Liver (tissue), 9 donors: ENCODE data around the gene PRR5L. TPM values are rescaled to one million over a fixed set of nuclear protein-coding genes. Genes with fewer than 3 reads are reported as not detected.

Experiments used
- DNase-seq: peaks from one replicate; pipeline ENCODE4 v3.0.0-alpha.2; 2017; ENCODE audit warnings: low spot score
- H3K27ac ChIP-seq, 2 donors: one replicate each; pipeline ENCODE4 v1.7.0; 2013; ENCODE audit warnings: inconsistent platforms in 2 of 2, low read length in 2 of 2, control low read depth in 1 of 2, low read depth in 1 of 2, mild to moderate bottlenecking in 1 of 2
- H3K27me3 ChIP-seq, 4 donors: one replicate each; pipeline versions ENCODE4 v1.6.1 to v1.7.0; 2013; ENCODE audit warnings: low read length in 3 of 4, inconsistent platforms in 1 of 4, mild to moderate bottlenecking in 1 of 4, moderate library complexity in 1 of 4; ENCODE audit not compliant: control insufficient read depth in 4 of 4, insufficient read depth in 4 of 4
- H3K36me3 ChIP-seq, 4 donors: one replicate each; pipeline versions ENCODE4 v1.6.1 to v1.7.0; 2013; ENCODE audit warnings: low read length in 3 of 4, mild to moderate bottlenecking in 3 of 4, low read depth in 1 of 4, moderate library complexity in 1 of 4; ENCODE audit not compliant: control insufficient read depth in 4 of 4, insufficient read depth in 3 of 4
- H3K4me1 ChIP-seq, 4 donors: one replicate each; pipeline versions ENCODE4 v1.6.1 to v1.7.0; 2013; ENCODE audit warnings: low read length in 3 of 4, mild to moderate bottlenecking in 3 of 4, moderate library complexity in 1 of 4; ENCODE audit not compliant: control insufficient read depth in 4 of 4, insufficient read depth in 4 of 4
- H3K4me3 ChIP-seq, 3 donors: one replicate each; pipeline versions ENCODE4 v1.6.1 to v1.7.0; 2013; ENCODE audit warnings: low read length in 3 of 3, control low read depth in 1 of 3, low read depth in 1 of 3, mild to moderate bottlenecking in 1 of 3
- H3K9ac ChIP-seq, 2 donors: one replicate each; pipeline ENCODE4 v1.7.0; 2013; ENCODE audit warnings: low read length in 2 of 2, mild to moderate bottlenecking in 2 of 2, moderate library complexity in 2 of 2, control low read depth in 1 of 2, low read depth in 1 of 2
- H3K9me3 ChIP-seq, 4 donors: one replicate each; pipeline versions ENCODE4 v1.6.1 to v1.7.0; 2013; ENCODE audit warnings: low read length in 3 of 4; ENCODE audit not compliant: control insufficient read depth in 4 of 4
- EGR1 ChIP-seq, 2 donors: IDR thresholded peaks; 2 replicates each; pipeline ENCODE4 v1.6.1; 2016 to 2018; ENCODE audit warnings: antibody characterized with exemption in 2 of 2, low read depth in 2 of 2
- FOXA1 ChIP-seq: IDR thresholded peaks from 2 replicates; pipeline ENCODE4 v1.6.1; 2016; ENCODE audit warnings: antibody characterized with exemption
- FOXA2 ChIP-seq: IDR thresholded peaks from 2 replicates; pipeline ENCODE4 v1.6.1; 2016; ENCODE audit warnings: antibody characterized with exemption
- GABPA ChIP-seq, 2 donors: IDR thresholded peaks in 1 of 2; conservative IDR thresholded peaks in 1 of 2; 2 replicates each; pipeline ENCODE4 v1.6.1; 2016; ENCODE audit warnings: antibody characterized with exemption in 2 of 2, mild to moderate bottlenecking in 1 of 2, moderate library complexity in 1 of 2
- HNF4A ChIP-seq, 2 donors: conservative IDR thresholded peaks; 2 replicates each; pipeline ENCODE4 v1.6.1; 2016; ENCODE audit warnings: antibody characterized with exemption in 2 of 2, mild to moderate bottlenecking in 2 of 2
- HNF4G ChIP-seq: IDR thresholded peaks from 2 replicates; pipeline ENCODE4 v1.6.1; 2016; ENCODE audit warnings: antibody characterized with exemption
- JUND ChIP-seq, 2 donors: IDR thresholded peaks; 2 replicates each; pipeline ENCODE4 v1.6.1; 2016; ENCODE audit warnings: antibody characterized with exemption in 2 of 2
- NR2F2 ChIP-seq: IDR thresholded peaks from 2 replicates; pipeline ENCODE4 v1.6.1; 2016; ENCODE audit warnings: antibody characterized with exemption
- RAD21 ChIP-seq, 2 donors: IDR thresholded peaks; 2 replicates each; pipeline ENCODE4 v1.6.1; 2016; ENCODE audit warnings: antibody characterized with exemption in 2 of 2, mild to moderate bottlenecking in 2 of 2
- RXRA ChIP-seq, 2 donors: IDR thresholded peaks; 2 replicates each; pipeline ENCODE4 v1.6.1; 2017 to 2018; ENCODE audit warnings: antibody characterized with exemption in 2 of 2, mild to moderate bottlenecking in 1 of 2
- SP1 ChIP-seq: IDR thresholded peaks from 2 replicates; pipeline ENCODE4 v1.6.1; 2018; ENCODE audit warnings: antibody characterized with exemption, mild to moderate bottlenecking
- TAF1 ChIP-seq: conservative IDR thresholded peaks from 2 replicates; pipeline ENCODE4 v1.6.1; 2016; ENCODE audit warnings: antibody characterized with exemption, mild to moderate bottlenecking
- YY1 ChIP-seq: IDR thresholded peaks from 2 replicates; pipeline ENCODE4 v1.6.1; 2016; ENCODE audit warnings: antibody characterized with exemption, mild to moderate bottlenecking
- WGBS: extraction: QIAGEN DNeasy Blood & Tissue Kit; methylation state at CpG from one replicate; pipeline ENCODE4 v1.1.7; 2013; 5-methylcytosine and 5-hydroxymethylcytosine counted together
- polyA plus RNA-seq, 2 donors: library from polyadenylated mRNA; stranded (reverse) in 1 of 2; unstranded in 1 of 2; fragments of 200-250 nt in 1 of 2; fragments of >200 nt in 1 of 2; fragmentation: Nextera tagmentation in 1 of 2; extraction: Ambion mirVana in 1 of 2; gene quantifications; one replicate each; pipeline versions ENCODE4 v1.2.1 to v1.2.3, GENCODE V29; 2013 to 2015
- total RNA-seq, 2 donors: library from RNA; depleted of rRNA; stranded (reverse); fragments of >200 nt; gene quantifications; one replicate each; pipeline ENCODE4 v1.2.3, GENCODE V29; 2014
- TF ChIP-seq, protein P1 (sequence below): IDR thresholded peaks from 2 replicates; pipeline ENCODE4 v1.6.1; 2016; ENCODE audit warnings: antibody characterized with exemption
- TF ChIP-seq, protein P2 (sequence below): IDR thresholded peaks from 2 replicates; pipeline ENCODE4 v1.6.1; 2016; ENCODE audit warnings: antibody characterized with exemption, mild to moderate bottlenecking
- TF ChIP-seq, protein P3 (sequence below): IDR thresholded peaks from 2 replicates; pipeline ENCODE4 v1.6.1; 2016; ENCODE audit warnings: antibody characterized with exemption
- TF ChIP-seq, protein P4 (sequence below): IDR thresholded peaks from 2 replicates; pipeline ENCODE4 v1.6.1; 2016; ENCODE audit warnings: antibody characterized with exemption
- TF ChIP-seq, protein P5 (sequence below): fragments of 150-350 bp; IDR thresholded peaks from 2 replicates; pipeline ENCODE4 v1.5.1; 2017; ENCODE audit warnings: improper control_type of control experiment, low read depth, low read length; ENCODE audit not compliant: missing input control
- donor health status: healthy.
- donor health status: healthy.
- donor health status: healthy.
- donor health status: healthy.
- donor health status: healthy.

PRR5L gene
- total and polyA plus RNA-seq, 4 donors = 1.2 to 8.5 (median 4.5) TPM

DNA sequence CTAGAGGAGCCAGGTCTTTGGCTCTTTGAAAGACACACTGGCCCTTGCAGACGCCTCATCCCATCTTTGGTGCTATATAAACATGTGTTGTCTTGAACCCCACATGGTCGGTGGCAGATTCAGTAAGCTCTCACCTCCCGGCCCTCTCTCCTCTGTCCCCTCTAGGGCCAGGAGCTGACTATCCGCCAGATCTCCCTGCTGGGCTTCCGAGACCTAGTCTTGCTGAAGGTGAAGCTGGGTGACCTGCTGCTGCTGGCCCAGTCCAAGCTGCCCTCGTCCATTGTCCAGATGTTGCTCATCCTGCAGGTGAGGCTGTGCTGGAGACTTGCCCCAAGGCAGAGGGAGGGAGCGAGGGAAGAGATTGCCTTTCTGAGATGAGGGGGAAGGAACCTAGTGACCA lies 150.0 kb downstream of the PRR5L start:
- no peaks in the 10 kb centered on the region for H3K27me3 ChIP-seq
- H3K9me3 ChIP-seq = no peaks in the 10 kb centered on the region
- no peaks in the 10 kb centered on the region for H3K36me3 ChIP-seq
- no peak overlapping the region for H3K9ac ChIP-seq
- TF ChIP-seq FOXA2 (no peak), NR2F2 (no peak), JUND (IDR thresholded peaks at IDR 0.05) (no peak), RAD21 (IDR thresholded peaks at IDR 0.05) (no peak), RXRA (IDR thresholded peaks at IDR 0.05) (no peak), EGR1 (IDR thresholded peaks at IDR 0.05; ENCODE audit: low read depth in 2 of 2) (no peak), SP1 (no peak), TAF1 (no peak), YY1 (no peak), FOXA1 (no peak), HNF4G (no peak), HNF4A (conservative IDR thresholded peaks at IDR 0.05) (no peak), GABPA (IDR thresholded peaks at IDR 0.05 in 1 of 2, conservative IDR thresholded peaks at IDR 0.05 in 1 of 2) (no peak)
- TF ChIP-seq, protein P1, sequence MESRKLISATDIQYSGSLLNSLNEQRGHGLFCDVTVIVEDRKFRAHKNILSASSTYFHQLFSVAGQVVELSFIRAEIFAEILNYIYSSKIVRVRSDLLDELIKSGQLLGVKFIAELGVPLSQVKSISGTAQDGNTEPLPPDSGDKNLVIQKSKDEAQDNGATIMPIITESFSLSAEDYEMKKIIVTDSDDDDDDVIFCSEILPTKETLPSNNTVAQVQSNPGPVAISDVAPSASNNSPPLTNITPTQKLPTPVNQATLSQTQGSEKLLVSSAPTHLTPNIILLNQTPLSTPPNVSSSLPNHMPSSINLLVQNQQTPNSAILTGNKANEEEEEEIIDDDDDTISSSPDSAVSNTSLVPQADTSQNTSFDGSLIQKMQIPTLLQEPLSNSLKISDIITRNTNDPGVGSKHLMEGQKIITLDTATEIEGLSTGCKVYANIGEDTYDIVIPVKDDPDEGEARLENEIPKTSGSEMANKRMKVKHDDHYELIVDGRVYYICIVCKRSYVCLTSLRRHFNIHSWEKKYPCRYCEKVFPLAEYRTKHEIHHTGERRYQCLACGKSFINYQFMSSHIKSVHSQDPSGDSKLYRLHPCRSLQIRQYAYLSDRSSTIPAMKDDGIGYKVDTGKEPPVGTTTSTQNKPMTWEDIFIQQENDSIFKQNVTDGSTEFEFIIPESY = no peak
- TF ChIP-seq, protein P2, sequence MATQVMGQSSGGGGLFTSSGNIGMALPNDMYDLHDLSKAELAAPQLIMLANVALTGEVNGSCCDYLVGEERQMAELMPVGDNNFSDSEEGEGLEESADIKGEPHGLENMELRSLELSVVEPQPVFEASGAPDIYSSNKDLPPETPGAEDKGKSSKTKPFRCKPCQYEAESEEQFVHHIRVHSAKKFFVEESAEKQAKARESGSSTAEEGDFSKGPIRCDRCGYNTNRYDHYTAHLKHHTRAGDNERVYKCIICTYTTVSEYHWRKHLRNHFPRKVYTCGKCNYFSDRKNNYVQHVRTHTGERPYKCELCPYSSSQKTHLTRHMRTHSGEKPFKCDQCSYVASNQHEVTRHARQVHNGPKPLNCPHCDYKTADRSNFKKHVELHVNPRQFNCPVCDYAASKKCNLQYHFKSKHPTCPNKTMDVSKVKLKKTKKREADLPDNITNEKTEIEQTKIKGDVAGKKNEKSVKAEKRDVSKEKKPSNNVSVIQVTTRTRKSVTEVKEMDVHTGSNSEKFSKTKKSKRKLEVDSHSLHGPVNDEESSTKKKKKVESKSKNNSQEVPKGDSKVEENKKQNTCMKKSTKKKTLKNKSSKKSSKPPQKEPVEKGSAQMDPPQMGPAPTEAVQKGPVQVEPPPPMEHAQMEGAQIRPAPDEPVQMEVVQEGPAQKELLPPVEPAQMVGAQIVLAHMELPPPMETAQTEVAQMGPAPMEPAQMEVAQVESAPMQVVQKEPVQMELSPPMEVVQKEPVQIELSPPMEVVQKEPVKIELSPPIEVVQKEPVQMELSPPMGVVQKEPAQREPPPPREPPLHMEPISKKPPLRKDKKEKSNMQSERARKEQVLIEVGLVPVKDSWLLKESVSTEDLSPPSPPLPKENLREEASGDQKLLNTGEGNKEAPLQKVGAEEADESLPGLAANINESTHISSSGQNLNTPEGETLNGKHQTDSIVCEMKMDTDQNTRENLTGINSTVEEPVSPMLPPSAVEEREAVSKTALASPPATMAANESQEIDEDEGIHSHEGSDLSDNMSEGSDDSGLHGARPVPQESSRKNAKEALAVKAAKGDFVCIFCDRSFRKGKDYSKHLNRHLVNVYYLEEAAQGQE = no peak
- TF ChIP-seq, protein P3, sequence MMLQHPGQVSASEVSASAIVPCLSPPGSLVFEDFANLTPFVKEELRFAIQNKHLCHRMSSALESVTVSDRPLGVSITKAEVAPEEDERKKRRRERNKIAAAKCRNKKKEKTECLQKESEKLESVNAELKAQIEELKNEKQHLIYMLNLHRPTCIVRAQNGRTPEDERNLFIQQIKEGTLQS = no peak
- TF ChIP-seq, protein P4, sequence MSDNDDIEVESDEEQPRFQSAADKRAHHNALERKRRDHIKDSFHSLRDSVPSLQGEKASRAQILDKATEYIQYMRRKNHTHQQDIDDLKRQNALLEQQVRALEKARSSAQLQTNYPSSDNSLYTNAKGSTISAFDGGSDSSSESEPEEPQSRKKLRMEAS = no peak
- TF ChIP-seq, protein P5, sequence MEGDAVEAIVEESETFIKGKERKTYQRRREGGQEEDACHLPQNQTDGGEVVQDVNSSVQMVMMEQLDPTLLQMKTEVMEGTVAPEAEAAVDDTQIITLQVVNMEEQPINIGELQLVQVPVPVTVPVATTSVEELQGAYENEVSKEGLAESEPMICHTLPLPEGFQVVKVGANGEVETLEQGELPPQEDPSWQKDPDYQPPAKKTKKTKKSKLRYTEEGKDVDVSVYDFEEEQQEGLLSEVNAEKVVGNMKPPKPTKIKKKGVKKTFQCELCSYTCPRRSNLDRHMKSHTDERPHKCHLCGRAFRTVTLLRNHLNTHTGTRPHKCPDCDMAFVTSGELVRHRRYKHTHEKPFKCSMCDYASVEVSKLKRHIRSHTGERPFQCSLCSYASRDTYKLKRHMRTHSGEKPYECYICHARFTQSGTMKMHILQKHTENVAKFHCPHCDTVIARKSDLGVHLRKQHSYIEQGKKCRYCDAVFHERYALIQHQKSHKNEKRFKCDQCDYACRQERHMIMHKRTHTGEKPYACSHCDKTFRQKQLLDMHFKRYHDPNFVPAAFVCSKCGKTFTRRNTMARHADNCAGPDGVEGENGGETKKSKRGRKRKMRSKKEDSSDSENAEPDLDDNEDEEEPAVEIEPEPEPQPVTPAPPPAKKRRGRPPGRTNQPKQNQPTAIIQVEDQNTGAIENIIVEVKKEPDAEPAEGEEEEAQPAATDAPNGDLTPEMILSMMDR = no peak
- DNase-seq = no peak
- H3K4me3 ChIP-seq = no peak overlapping the region
- peaks cover 0 to 6% (median 2%) of the 10 kb centered on the region in 4 donors for H3K4me1 ChIP-seq
- H3K27ac ChIP-seq = no peak overlapping the region
- WGBS = 95% methylated on average over 7 of the region's 7 CpGs
